Kidney (tissue), 14 donors: ENCODE results near the gene BMP7. TPM values are rescaled to one million over a fixed set of nuclear protein-coding genes. Genes with fewer than 3 reads are reported as not detected.

Source experiments
- DNase-seq, 5 donors: peaks; one replicate each; pipeline ENCODE4 v3.0.0-alpha.2; 2013 to 2020
- FAIRE-seq: peaks from 2 replicates; lab custom pipeline; 2012; peaks lifted over from hg19 to GRCh38; lab: Jason Lieb, UNC
- H3K27ac ChIP-seq, 2 donors: one replicate each; pipeline ENCODE4 v1.7.0; 2013; ENCODE audit warnings: low read depth in 2 of 2, low read length in 2 of 2, inconsistent platforms in 1 of 2
- H3K27me3 ChIP-seq: one replicate; pipeline ENCODE4 v1.7.1; 2013; ENCODE audit warnings: low read length, inconsistent platforms; ENCODE audit not compliant: control insufficient read depth, insufficient read depth
- H3K36me3 ChIP-seq, 3 donors: one replicate each; pipeline versions ENCODE4 v1.7.0 to v1.7.1; 2013; ENCODE audit warnings: low read length in 3 of 3, control low read depth in 1 of 3, inconsistent platforms in 1 of 3; ENCODE audit not compliant: insufficient read depth in 3 of 3, control insufficient read depth in 2 of 3
- H3K4me1 ChIP-seq, 3 donors: one replicate each; pipeline versions ENCODE4 v1.7.0 to v1.7.1; 2013; ENCODE audit warnings: low read length in 3 of 3, inconsistent platforms in 1 of 3, low read depth in 1 of 3; ENCODE audit not compliant: control insufficient read depth in 2 of 3, insufficient read depth in 2 of 3
- H3K4me3 ChIP-seq, 3 donors: one replicate each; pipeline versions ENCODE4 v1.7.0 to v1.8.1; 2013; ENCODE audit warnings: low read length in 3 of 3, control low read depth in 1 of 3, inconsistent platforms in 1 of 3
- H3K9ac ChIP-seq, 3 donors: one replicate each; pipeline versions ENCODE4 v1.7.0 to v1.7.1; 2013; ENCODE audit warnings: low read length in 3 of 3, control low read depth in 1 of 3, inconsistent platforms in 1 of 3
- H3K9me3 ChIP-seq, 3 donors: one replicate each; pipeline versions ENCODE4 v1.7.0 to v1.7.1; 2013; ENCODE audit warnings: low read length in 3 of 3, control low read depth in 1 of 3, inconsistent platforms in 1 of 3; ENCODE audit not compliant: control insufficient read depth in 2 of 3, insufficient read depth in 1 of 3
- CTCF ChIP-seq: IDR thresholded peaks from 3 replicates; pipeline ENCODE4 v1.5.1; 2012; ENCODE audit warnings: mild to moderate bottlenecking, moderate library complexity, borderline replicate concordance; ENCODE audit not compliant: insufficient read depth; ENCODE audit errors: extremely low read depth
- intact Hi-C: fragments of 100-400 bp; cut with DNase I; formaldehyde crosslinking; loops from one replicate; pipeline ENCODE4 v1.11.1; 2022
- polyA plus RNA-seq: library from polyadenylated mRNA; stranded (reverse); fragments of 350-450 nt; fragmentation: Illumina TruSeq; extraction: RNeasy Lipid Tissue Mini Kit (QIAGEN cat#74804); gene quantifications from one replicate; pipeline ENCODE4 v1.2.3, GENCODE V29; 2014; ENCODE audit warnings: low read depth, low replicate concordance; ENCODE audit not compliant: insufficient read depth
- total RNA-seq: library from RNA; stranded (reverse); fragmentation: NEBNext Ultra II Directional; extraction: Animal tissue kit (Norgen Biotek cat#: 25700); gene quantifications from one replicate; pipeline ENCODE4 v1.2.1, GENCODE V29; 2021
- donor health status: control.
- donor health status: control.
- donor health status: control.
- donor health status: control.
- donor health status: control.
- donor health status: DM: yes; HTN: yes; CAD: no.
- donor health status: Normal renal cell carcinoma (clear cell type).

BMP7 gene
- total and polyA plus RNA-seq, 2 donors from 2014 or later = 1.6 to 11.3 TPM

- no peaks in the 10 kb centered on the region for H3K9me3 ChIP-seq
- intact Hi-C loops = no loop called here
- FAIRE-seq = no peak
- H3K4me3 ChIP-seq = no peak overlapping the region
- DNase-seq = no peak
- no peaks in the 10 kb centered on the region for H3K4me1 ChIP-seq
- no peak overlapping the region for H3K27ac ChIP-seq
- no peak for TF ChIP-seq CTCF
- H3K36me3 ChIP-seq = no peaks in the 10 kb centered on the region
- H3K9ac ChIP-seq = no peak overlapping the region
- no peaks in the 10 kb centered on the region for H3K27me3 ChIP-seq
These were observed 42.2 kb upstream of the BMP7 start for GRCh38 chr20:57308451-57309271.

- FAIRE-seq = no peak
These were observed 40.3 kb upstream of the BMP7 start for GRCh38 chr20:57306747-57307146.

GRCh38 chr20:57301026-57301425 lies 34.6 kb upstream of the BMP7 start:
- no peak for FAIRE-seq
- intact Hi-C loops = no loop called here
- Histone ChIP-seq H3K9ac (no peak overlapping the region), H3K36me3 (no peaks in the 10 kb centered on the region), H3K9me3 (no peaks in the 10 kb centered on the region), H3K4me3 (no peak overlapping the region), H3K4me1 (no peaks in the 10 kb centered on the region), H3K27ac (no peak overlapping the region), H3K27me3 (no peaks in the 10 kb centered on the region)
- DNase-seq = peak in 1 of 5 donors; percentile 51
- no peak for TF ChIP-seq CTCF

More at GRCh38 chr20:57306747-57307146, 40.3 kb upstream of the BMP7 start:
- no peaks in the 10 kb centered on the region for H3K36me3 ChIP-seq
- H3K4me3 ChIP-seq = no peak overlapping the region
- H3K27me3 ChIP-seq = no peaks in the 10 kb centered on the region
- intact Hi-C loops = no loop called here
- no peak for DNase-seq
- H3K9ac ChIP-seq = no peak overlapping the region
- no peak overlapping the region for H3K27ac ChIP-seq
- no peak for TF ChIP-seq CTCF
- H3K9me3 ChIP-seq = no peaks in the 10 kb centered on the region
- no peaks in the 10 kb centered on the region for H3K4me1 ChIP-seq
